Bronchial epithelial cell (primary cell): ENCODE measurements around the gene SMARCD3. TPM values are rescaled to one million over a fixed set of nuclear protein-coding genes. Genes with fewer than 3 reads are reported as not detected.

Source experiments
- DNase-seq: peaks from one replicate; pipeline ENCODE4 v3.0.0-alpha.2; 2010; ENCODE audit warnings: low read depth
- FAIRE-seq: peaks from 2 replicates; lab custom pipeline; 2011; peaks lifted over from hg19 to GRCh38; lab: Jason Lieb, UNC
- H3K27me3 ChIP-seq: 2 replicates; pipeline ENCODE4 v1.5.1; 2011; ENCODE audit warnings: low read length; ENCODE audit not compliant: control insufficient read depth, insufficient read depth
- H3K36me3 ChIP-seq: 2 replicates; pipeline ENCODE4 v1.5.1; 2011; ENCODE audit warnings: low read length; ENCODE audit not compliant: control insufficient read depth, insufficient read depth
- H3K4me3 ChIP-seq: 2 replicates; pipeline ENCODE4 v1.5.1; 2011; ENCODE audit warnings: mild to moderate bottlenecking, low read depth, low read length, control low read depth
- total RNA-seq: library from RNA; depleted of rRNA; stranded (reverse); fragments of >200 nt; gene quantifications from 2 replicates; pipeline ENCODE4 v1.2.1, GENCODE V29; 2014
- TF ChIP-seq, protein P1 (sequence below): IDR thresholded peaks from 2 replicates; pipeline ENCODE4 v1.5.1; 2011; ENCODE audit warnings: mild to moderate bottlenecking, moderate library complexity, low read length, control low read depth, inconsistent platforms; ENCODE audit not compliant: insufficient read depth, severe bottlenecking

The SMARCD3 gene
- total RNA-seq, 1 donor from 2014 or later: 2.1 TPM

DNA sequence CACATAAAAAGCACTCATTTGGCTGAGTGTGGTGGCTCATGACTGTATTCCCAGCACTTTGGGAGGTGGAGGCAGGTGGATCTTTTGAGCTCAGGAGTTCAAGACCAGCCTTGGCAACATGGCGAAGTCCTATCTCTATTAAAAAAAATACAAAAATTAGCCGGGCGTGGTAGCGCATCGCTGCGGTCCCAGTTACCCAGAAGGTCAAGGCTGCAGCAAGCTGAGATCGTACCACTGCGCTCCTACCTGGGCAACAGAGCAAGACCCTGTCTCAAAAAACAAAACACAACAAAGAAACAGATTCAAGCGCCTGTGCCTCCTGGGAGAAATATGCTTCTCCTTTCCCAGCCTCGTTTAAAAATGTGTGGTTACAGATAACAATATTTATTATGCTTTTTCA, 19.2 kb downstream of the SMARCD3 start:
- no peak for DNase-seq
- Histone ChIP-seq H3K27me3 (no peaks in the 10 kb centered on the region), H3K4me3 (no peak overlapping the region), H3K36me3 (peaks cover 4% of the 10 kb centered on the region)
- TF ChIP-seq, protein P1, sequence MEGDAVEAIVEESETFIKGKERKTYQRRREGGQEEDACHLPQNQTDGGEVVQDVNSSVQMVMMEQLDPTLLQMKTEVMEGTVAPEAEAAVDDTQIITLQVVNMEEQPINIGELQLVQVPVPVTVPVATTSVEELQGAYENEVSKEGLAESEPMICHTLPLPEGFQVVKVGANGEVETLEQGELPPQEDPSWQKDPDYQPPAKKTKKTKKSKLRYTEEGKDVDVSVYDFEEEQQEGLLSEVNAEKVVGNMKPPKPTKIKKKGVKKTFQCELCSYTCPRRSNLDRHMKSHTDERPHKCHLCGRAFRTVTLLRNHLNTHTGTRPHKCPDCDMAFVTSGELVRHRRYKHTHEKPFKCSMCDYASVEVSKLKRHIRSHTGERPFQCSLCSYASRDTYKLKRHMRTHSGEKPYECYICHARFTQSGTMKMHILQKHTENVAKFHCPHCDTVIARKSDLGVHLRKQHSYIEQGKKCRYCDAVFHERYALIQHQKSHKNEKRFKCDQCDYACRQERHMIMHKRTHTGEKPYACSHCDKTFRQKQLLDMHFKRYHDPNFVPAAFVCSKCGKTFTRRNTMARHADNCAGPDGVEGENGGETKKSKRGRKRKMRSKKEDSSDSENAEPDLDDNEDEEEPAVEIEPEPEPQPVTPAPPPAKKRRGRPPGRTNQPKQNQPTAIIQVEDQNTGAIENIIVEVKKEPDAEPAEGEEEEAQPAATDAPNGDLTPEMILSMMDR: no peak
- no peak for FAIRE-seq

DNA sequence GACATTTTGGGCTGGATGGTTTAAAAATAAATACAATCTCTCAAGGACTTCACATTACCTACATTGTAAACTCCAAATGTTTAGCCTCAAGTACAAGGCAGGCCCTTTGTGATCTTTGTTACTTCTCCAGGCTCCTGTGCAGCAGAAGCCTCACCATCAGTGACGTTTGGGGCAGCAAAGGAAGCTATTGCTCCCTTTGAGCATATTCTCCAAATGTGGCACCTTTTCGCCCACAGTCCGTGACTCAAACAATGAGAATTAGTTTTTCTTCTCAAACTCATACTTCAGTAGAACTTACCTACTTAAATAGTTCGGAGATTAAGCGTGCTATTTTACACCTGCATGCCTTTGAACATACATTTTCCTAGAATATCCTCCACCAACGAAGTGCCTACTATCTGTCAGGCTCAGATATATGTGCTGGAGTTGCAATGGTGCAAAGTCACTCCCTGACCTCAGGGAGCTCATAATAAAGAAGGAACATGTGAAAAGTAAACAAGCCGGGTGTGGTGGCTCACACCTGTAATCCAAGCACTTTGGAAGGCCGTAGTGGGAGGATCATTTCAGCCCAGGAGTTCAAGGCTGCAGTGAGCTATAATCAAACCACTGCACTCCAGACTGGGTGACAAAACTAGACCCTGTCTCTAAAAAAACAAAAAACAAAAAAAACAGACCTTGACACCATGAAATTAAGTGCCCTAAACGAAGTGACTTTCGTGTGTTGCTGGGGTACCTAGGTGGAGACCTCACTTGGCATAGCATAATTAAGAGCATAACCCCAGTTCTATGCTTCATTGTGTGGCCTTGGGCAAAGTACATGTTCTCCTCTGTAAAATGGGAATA, 20.2 kb downstream of the SMARCD3 start:
- H3K36me3 ChIP-seq: peaks cover 12% of the 10 kb centered on the region
- FAIRE-seq: no peak
- H3K27me3 ChIP-seq: no peaks in the 10 kb centered on the region
- TF ChIP-seq, protein P1: no peak
- DNase-seq: peak; percentile 7
- H3K4me3 ChIP-seq: peak overlapping the region; percentile 64

DNA sequence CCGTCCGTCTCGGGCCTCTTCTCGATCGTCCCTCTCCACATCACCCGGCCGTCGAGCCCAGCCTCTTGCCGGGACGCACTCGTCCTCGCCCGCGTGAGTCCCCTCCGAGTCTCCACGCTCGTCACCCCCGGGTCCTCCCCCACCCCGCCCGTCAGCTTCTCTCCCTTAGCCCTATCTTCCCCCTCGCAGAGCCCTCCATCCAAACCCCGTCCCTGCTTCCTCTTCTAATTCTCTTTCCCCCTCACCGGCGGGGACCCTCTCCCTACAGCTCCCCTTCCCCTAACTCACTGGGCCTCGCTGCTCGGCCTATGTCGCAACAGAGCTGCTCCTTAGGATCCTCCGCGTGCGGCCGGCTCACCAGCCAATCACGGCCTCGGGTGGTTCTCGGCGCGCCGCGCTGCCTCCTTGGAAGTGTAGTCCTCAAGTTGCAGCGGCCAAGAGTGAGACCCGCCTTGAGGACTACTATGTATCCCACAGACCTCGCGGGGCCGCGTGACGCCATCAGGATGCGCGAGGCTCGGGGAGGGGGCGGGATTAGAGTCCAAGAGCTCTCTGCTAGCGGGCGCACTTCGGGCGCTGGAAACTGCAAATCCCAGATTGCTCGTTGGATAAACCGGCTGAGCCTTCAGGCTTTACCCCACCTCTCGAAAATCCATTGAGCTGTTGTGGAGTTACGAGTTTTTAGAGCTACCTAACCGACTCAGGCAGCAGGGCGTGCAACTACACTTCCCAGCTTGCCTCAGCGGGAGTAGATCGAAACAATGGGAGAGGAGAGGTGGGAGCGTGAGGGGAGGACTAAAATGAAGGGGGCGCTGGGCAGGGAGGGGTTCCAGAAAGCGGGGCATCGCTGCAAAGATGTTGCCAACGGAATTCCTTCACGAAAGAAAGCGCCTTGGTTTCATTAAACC, 21.4 kb downstream of the SMARCD3 start, which contains the start of gene ABCF2:
Gene ABCF2, minus strand, starts transcription at position 331 of the 908 bp plus-strand sequence. CDS start 747 bp downstream, outside the sequence.
- DNase-seq (peak; percentile 95), FAIRE-seq (no peak)
- TF ChIP-seq, protein P1: no peak
- peaks cover 21% of the 10 kb centered on the region for H3K36me3 ChIP-seq
- H3K27me3 ChIP-seq: no peaks in the 10 kb centered on the region
- peak within 1 kb of the TSS; percentile 64 for H3K4me3 ChIP-seq

DNA sequence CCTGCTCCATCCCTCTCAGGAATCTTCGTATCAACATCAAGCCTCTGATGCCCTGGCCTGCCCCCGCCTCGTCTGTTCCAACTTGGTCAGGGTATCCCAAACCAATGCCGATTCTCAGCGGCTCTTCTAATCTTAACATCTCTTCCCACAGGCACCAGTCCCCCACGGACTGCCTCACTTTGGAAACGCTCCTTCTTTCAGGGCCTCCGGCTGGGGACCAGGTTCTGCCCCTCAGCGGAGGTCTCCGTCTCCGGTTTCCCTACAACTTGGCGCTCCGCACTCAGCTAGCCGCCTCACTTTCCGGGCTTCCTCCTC, 22.0 kb downstream of the SMARCD3 start:
- DNase-seq (no peak), FAIRE-seq (no peak)
- peak overlapping the region; percentile 64 for H3K4me3 ChIP-seq
- H3K27me3 ChIP-seq: no peaks in the 10 kb centered on the region
- peaks cover 21% of the 10 kb centered on the region for H3K36me3 ChIP-seq
- TF ChIP-seq, protein P1: no peak

DNA sequence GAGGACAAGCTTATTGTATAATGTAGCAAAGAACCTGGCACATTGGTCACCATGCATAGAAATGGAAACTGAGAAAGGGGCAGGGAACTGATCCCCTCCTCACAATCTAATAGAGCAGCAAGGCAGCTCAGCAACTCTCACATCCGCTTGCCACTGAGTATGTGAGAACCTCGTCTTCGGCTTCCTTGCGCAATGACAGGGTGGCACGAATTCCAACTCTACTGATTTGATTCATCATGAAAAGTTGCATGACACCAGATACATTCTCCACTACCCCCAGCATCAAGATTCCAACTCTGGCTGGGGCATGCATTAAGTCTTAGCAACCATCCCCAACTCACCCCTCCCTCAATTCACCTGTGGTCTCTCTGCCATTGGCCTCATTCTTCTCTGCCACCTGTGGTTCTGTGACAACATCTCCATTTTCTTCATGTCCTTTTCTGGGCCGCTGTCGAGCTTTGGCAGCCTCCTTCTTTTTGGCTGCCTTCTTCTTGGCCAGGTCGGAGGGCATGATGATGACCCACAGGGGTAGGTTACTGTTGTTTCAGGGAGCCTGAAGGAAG, 22.5 kb downstream of the SMARCD3 start:
- FAIRE-seq: peak; percentile 40
- Histone ChIP-seq H3K36me3 (peaks cover 23% of the 10 kb centered on the region), H3K4me3 (peak overlapping the region; percentile 64), H3K27me3 (no peaks in the 10 kb centered on the region)
- TF ChIP-seq, protein P1: no peak
- DNase-seq: peak; percentile 18
